ENCODE results near the gene CRYBG2.

CRYBG2 gene

DNA sequence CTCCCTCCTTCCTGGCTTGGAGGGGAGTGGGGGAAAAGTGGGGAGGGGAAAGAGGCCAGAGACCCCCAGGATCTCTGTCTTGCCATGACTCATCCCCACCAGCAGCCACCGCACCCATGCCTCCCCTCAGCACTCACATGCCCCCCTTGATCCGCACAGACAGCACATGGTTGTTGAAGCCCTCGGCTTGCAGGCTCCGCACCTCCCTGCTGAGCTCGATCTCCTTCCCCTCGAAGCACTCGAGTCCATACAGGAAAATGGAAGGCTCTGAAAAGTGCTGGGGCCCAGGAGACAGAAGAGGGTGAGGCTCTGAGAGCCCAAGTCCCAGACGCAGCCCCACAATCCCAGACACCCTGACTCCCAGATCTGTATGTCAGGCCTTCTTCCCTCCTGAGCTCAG is 25.3 kb downstream of the CRYBG2 start:
- Histone ChIP-seq H3K36me3 (ENCODE audit: control insufficient read depth in 4 of 4, insufficient read depth in 4 of 4, low read length in 3 of 4) (peaks cover 0 to 5% (median 2%) of the 10 kb centered on the region in 4 experiments), H3K27ac (ENCODE audit: insufficient read depth in 1 of 2, low read depth in 1 of 2, low read length in 2 of 2, poor library complexity in 1 of 2, severe bottlenecking in 2 of 2) (no peak overlapping the region), H3K27me3 (replicated peaks in 2 of 5; ENCODE audit: control insufficient read depth in 4 of 5, insufficient read depth in 5 of 5, low read length in 4 of 5) (no peaks in the 10 kb centered on the region), H3K4me1 (ENCODE audit: control extremely low read depth in 1 of 4, control insufficient read depth in 4 of 4, insufficient read depth in 4 of 4, low read length in 3 of 4) (no peaks in the 10 kb centered on the region), H3K9me3 (ENCODE audit: control extremely low read depth in 1 of 5, control insufficient read depth in 4 of 5, insufficient read depth in 2 of 5, low read depth in 1 of 5, low read length in 4 of 5) (no peaks in the 10 kb centered on the region), H3K4me3 (ENCODE audit: control insufficient read depth in 1 of 7, extremely low read depth in 1 of 7, insufficient read depth in 4 of 7, low read depth in 2 of 7, low read length in 6 of 7) (no peak overlapping the region)
- no peak for DNase-seq
- ChIA-PET POLR2A (no interaction called here), CTCF (interaction anchor here (1.0 kb wide), 1 partner anchor 39 kb away, joined by 3 read pairs; no protein-coding TSS in a partner anchor)
- 100% methylated on average over 6 of the region's 8 CpGs for WGBS (ENCODE audit: insufficient coverage)

DNA sequence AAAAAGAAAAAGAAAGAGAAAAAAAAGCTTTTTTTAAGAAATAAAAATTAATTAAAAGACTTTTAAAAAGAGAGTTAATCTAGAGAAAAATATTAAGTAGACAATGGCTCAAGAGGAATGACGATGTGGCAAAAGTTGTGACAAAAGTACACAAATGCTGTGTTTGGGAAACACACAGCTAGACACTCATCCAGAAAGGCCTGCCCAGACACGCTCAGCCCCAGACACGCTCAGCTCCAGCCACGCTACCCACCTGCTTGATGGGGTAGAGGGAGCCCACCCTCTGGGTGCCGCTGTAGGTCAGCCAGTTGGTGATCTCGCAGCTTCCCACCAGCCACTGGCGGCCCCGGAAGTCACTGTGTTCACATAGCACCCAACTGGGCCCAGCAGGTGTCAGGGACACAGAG is 26.0 kb downstream of the CRYBG2 start:
- Histone ChIP-seq H3K27ac (ENCODE audit: insufficient read depth in 1 of 2, low read depth in 1 of 2, low read length in 2 of 2, poor library complexity in 1 of 2, severe bottlenecking in 2 of 2) (no peak overlapping the region), H3K9me3 (ENCODE audit: control extremely low read depth in 1 of 5, control insufficient read depth in 4 of 5, insufficient read depth in 2 of 5, low read depth in 1 of 5, low read length in 4 of 5) (no peaks in the 10 kb centered on the region), H3K4me3 (ENCODE audit: control insufficient read depth in 1 of 7, extremely low read depth in 1 of 7, insufficient read depth in 4 of 7, low read depth in 2 of 7, low read length in 6 of 7) (no peak overlapping the region), H3K27me3 (replicated peaks in 2 of 5; ENCODE audit: control insufficient read depth in 4 of 5, insufficient read depth in 5 of 5, low read length in 4 of 5) (no peaks in the 10 kb centered on the region), H3K36me3 (ENCODE audit: control insufficient read depth in 4 of 4, insufficient read depth in 4 of 4, low read length in 3 of 4) (peaks cover 0 to 7% (median 3%) of the 10 kb centered on the region in 4 experiments), H3K4me1 (ENCODE audit: control extremely low read depth in 1 of 4, control insufficient read depth in 4 of 4, insufficient read depth in 4 of 4, low read length in 3 of 4) (no peaks in the 10 kb centered on the region)
- POLR2A ChIA-PET, result no interaction called here
- DNase-seq, result no peak
- 93% methylated on average over 7 of the region's 8 CpGs for WGBS (ENCODE audit: insufficient coverage)
- CTCF ChIA-PET, result interaction anchor here (1.0 kb wide), 1 partner anchor 50 kb away, joined by 3 read pairs; no protein-coding TSS in a partner anchor

DNA sequence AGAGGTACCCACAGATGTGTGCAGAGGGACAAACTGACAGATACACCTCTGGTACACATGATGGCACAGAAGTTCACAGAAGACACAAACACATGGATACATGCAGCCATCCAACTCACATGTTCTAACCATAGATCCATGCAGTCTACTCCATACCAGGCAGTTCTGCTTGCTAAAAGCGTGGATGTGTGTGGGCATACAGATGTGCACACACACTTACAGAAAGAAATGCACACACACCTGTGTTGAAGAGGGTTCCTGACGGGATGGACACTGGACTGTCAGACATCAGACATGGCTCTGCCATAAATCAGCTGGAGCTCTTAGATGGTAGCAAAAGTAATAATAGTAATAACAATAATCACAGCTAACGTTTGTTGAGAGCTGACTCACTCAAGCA is 29.4 kb downstream of the CRYBG2 start:
- Histone ChIP-seq H3K4me1 (ENCODE audit: control extremely low read depth in 1 of 4, control insufficient read depth in 4 of 4, insufficient read depth in 4 of 4, low read length in 3 of 4) (peaks cover 0 to 23% (median 20%) of the 10 kb centered on the region in 4 experiments), H3K9me3 (ENCODE audit: control extremely low read depth in 1 of 5, control insufficient read depth in 4 of 5, insufficient read depth in 2 of 5, low read depth in 1 of 5, low read length in 4 of 5) (no peaks in the 10 kb centered on the region), H3K4me3 (ENCODE audit: control insufficient read depth in 1 of 7, extremely low read depth in 1 of 7, insufficient read depth in 4 of 7, low read depth in 2 of 7, low read length in 6 of 7) (no peak overlapping the region), H3K27me3 (replicated peaks in 2 of 5; ENCODE audit: control insufficient read depth in 4 of 5, insufficient read depth in 5 of 5, low read length in 4 of 5) (no peaks in the 10 kb centered on the region), H3K36me3 (ENCODE audit: control insufficient read depth in 4 of 4, insufficient read depth in 4 of 4, low read length in 3 of 4) (peaks cover 0 to 28% (median 11%) of the 10 kb centered on the region in 4 experiments), H3K27ac (ENCODE audit: insufficient read depth in 1 of 2, low read depth in 1 of 2, low read length in 2 of 2, poor library complexity in 1 of 2, severe bottlenecking in 2 of 2) (no peak overlapping the region)
- ChIA-PET CTCF (interaction anchor here (1.6 kb wide), 1 partner anchor 40 kb away, joined by 4 read pairs; no protein-coding TSS in a partner anchor), POLR2A (no interaction called here)
- no peak for DNase-seq
- WGBS (ENCODE audit: insufficient coverage), result no CpG with 5 or more reads among the region's 3 CpGs

DNA sequence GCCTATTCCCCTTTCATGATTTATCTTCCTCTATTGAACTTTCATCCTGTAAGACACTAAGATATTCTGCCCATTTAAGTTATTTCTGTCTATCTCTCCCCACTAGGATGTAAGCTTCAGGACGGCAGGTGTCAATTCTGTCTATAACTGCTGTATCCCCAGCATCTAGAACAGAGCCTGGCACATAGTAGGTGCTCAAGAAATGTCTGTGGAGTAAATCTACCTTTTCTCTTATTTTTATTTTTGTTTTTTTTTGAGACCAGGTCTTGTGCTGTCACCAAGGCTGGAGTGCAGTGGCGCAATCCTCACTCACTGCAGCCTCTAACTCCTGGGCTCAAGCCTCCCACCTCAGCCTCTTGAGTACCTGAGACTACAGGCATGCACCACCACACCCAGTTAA is 30.5 kb downstream of the CRYBG2 start:
- ChIA-PET CTCF (interaction anchor here (1.3 to 8.5 kb wide), 3 partner anchors 37 to 54 kb away, joined by 4 to 161 read pairs (median 152); partner anchors contain the start of gene SH3BGRL3), POLR2A (no interaction called here)
- no peak for DNase-seq
- no peak overlapping the region for H3K27ac ChIP-seq (ENCODE audit: insufficient read depth in 1 of 2, low read depth in 1 of 2, low read length in 2 of 2, poor library complexity in 1 of 2, severe bottlenecking in 2 of 2)
- H3K27me3 ChIP-seq (replicated peaks in 2 of 5; ENCODE audit: control insufficient read depth in 4 of 5, insufficient read depth in 5 of 5, low read length in 4 of 5), result no peaks in the 10 kb centered on the region
- H3K36me3 ChIP-seq (ENCODE audit: control insufficient read depth in 4 of 4, insufficient read depth in 4 of 4, low read length in 3 of 4), result peaks cover 0 to 28% (median 11%) of the 10 kb centered on the region in 4 experiments
- H3K4me3 ChIP-seq (ENCODE audit: control insufficient read depth in 1 of 7, extremely low read depth in 1 of 7, insufficient read depth in 4 of 7, low read depth in 2 of 7, low read length in 6 of 7), result no peak overlapping the region
- 100% methylated on average over 1 of the region's 2 CpGs for WGBS (ENCODE audit: insufficient coverage)
- H3K4me1 ChIP-seq (ENCODE audit: control extremely low read depth in 1 of 4, control insufficient read depth in 4 of 4, insufficient read depth in 4 of 4, low read length in 3 of 4), result peaks cover 2 to 33% (median 28%) of the 10 kb centered on the region in 4 experiments
- H3K9me3 ChIP-seq (ENCODE audit: control extremely low read depth in 1 of 5, control insufficient read depth in 4 of 5, insufficient read depth in 2 of 5, low read depth in 1 of 5, low read length in 4 of 5), result no peaks in the 10 kb centered on the region

DNA sequence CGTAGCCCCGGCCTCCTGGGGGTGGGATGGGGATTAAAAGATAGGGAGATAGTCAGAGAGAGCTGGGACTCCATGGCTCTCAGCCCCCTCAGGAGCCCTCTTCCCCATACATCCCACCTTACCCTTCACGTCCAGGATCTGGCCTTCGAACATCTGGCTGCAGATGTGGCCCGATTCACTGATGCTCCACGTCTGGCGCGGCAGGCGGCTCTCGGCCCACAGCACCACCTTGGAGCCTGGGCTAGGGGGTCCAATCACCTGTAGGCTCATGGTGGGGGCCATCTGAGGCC is 31.9 kb downstream of the CRYBG2 start:
- peak overlapping the region in 1 of 2 experiments; percentile 9 for H3K27ac ChIP-seq (ENCODE audit: insufficient read depth in 1 of 2, low read depth in 1 of 2, low read length in 2 of 2, poor library complexity in 1 of 2, severe bottlenecking in 2 of 2)
- H3K9me3 ChIP-seq (ENCODE audit: control extremely low read depth in 1 of 5, control insufficient read depth in 4 of 5, insufficient read depth in 2 of 5, low read depth in 1 of 5, low read length in 4 of 5), result no peaks in the 10 kb centered on the region
- WGBS (ENCODE audit: insufficient coverage), result 94% methylated on average over 8 of the region's 10 CpGs
- ChIA-PET CTCF (interaction anchor here (0.7 to 8.5 kb wide), 25 partner anchors 10 to 218 kb away, joined by 3 to 161 read pairs (median 4); partner anchors contain the start of genes CEP85, SH3BGRL3 and ZNF593), POLR2A (interaction anchor here (0.8 to 2.8 kb wide), 3 partner anchors 38 to 47 kb away, joined by 3 to 8 read pairs (median 5); partner anchors contain the start of gene SH3BGRL3)
- peaks cover 0 to 28% (median 11%) of the 10 kb centered on the region in 4 experiments for H3K36me3 ChIP-seq (ENCODE audit: control insufficient read depth in 4 of 4, insufficient read depth in 4 of 4, low read length in 3 of 4)
- no peak for DNase-seq
- peaks cover 6 to 47% (median 42%) of the 10 kb centered on the region in 4 experiments for H3K4me1 ChIP-seq (ENCODE audit: control extremely low read depth in 1 of 4, control insufficient read depth in 4 of 4, insufficient read depth in 4 of 4, low read length in 3 of 4)
- H3K27me3 ChIP-seq (replicated peaks in 2 of 5; ENCODE audit: control insufficient read depth in 4 of 5, insufficient read depth in 5 of 5, low read length in 4 of 5), result no peaks in the 10 kb centered on the region
- no peak overlapping the region for H3K4me3 ChIP-seq (ENCODE audit: control insufficient read depth in 1 of 7, extremely low read depth in 1 of 7, insufficient read depth in 4 of 7, low read depth in 2 of 7, low read length in 6 of 7)

DNA sequence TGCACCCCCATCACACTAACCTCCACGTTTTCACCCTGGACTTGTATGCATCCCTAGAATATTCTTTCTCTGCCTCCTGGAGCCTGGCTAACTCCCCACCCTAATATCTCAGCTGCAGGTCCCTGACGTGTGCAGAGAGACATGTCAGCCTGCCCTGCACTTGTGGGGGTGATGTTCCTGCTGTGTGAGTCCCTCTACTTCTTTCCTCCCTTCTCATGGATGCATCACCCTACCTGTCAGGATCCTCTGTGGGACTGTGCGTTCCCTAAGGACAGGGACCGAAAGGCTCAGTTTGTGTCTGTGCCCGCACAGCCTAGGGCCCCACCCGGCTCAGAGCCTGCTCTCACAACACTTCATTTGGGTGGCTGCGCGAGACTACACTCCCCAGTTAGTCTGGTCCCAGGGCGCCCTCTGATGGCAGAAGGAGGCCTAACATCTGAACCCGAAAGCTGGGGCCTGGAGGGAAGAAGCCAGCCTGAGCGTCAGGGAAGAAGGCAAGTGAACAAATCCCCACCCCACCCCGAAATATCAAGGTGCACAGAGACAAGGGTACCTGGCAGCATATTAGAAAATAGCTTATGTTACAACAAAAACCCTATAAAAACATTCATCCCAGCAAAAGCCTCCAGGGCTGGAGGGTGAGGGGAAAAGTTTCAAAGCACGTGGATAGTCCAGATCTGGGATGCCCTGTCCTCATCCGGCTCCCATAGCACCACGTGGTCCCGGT is 32.5 kb downstream of the CRYBG2 start:
- 19% methylated on average over 9 of the region's 16 CpGs for WGBS (ENCODE audit: insufficient coverage)
- POLR2A ChIA-PET, result interaction anchor here (0.8 to 2.8 kb wide), 3 partner anchors 37 to 46 kb away, joined by 3 to 8 read pairs (median 5); partner anchors contain the start of gene SH3BGRL3
- H3K36me3 ChIP-seq (ENCODE audit: control insufficient read depth in 4 of 4, insufficient read depth in 4 of 4, low read length in 3 of 4), result peaks cover 0 to 28% (median 11%) of the 10 kb centered on the region in 4 experiments
- H3K4me1 ChIP-seq (ENCODE audit: control extremely low read depth in 1 of 4, control insufficient read depth in 4 of 4, insufficient read depth in 4 of 4, low read length in 3 of 4), result peaks cover 6 to 52% (median 47%) of the 10 kb centered on the region in 4 experiments
- peak overlapping the region in 1 of 7 experiments; percentile 11 for H3K4me3 ChIP-seq (ENCODE audit: control insufficient read depth in 1 of 7, extremely low read depth in 1 of 7, insufficient read depth in 4 of 7, low read depth in 2 of 7, low read length in 6 of 7)
- H3K9me3 ChIP-seq (ENCODE audit: control extremely low read depth in 1 of 5, control insufficient read depth in 4 of 5, insufficient read depth in 2 of 5, low read depth in 1 of 5, low read length in 4 of 5), result no peaks in the 10 kb centered on the region
- H3K27ac ChIP-seq (ENCODE audit: insufficient read depth in 1 of 2, low read depth in 1 of 2, low read length in 2 of 2, poor library complexity in 1 of 2, severe bottlenecking in 2 of 2), result peak overlapping the region in 1 of 2 experiments; percentile 9
- no peaks in the 10 kb centered on the region for H3K27me3 ChIP-seq (replicated peaks in 2 of 5; ENCODE audit: control insufficient read depth in 4 of 5, insufficient read depth in 5 of 5, low read length in 4 of 5)
- DNase-seq, result peak; percentile 87 to 92 (median 88)
- CTCF ChIA-PET, result interaction anchor here (0.7 to 8.5 kb wide), 27 partner anchors 10 to 218 kb away, joined by 3 to 161 read pairs (median 4); partner anchors contain the start of genes CEP85, SH3BGRL3 and ZNF593

DNA sequence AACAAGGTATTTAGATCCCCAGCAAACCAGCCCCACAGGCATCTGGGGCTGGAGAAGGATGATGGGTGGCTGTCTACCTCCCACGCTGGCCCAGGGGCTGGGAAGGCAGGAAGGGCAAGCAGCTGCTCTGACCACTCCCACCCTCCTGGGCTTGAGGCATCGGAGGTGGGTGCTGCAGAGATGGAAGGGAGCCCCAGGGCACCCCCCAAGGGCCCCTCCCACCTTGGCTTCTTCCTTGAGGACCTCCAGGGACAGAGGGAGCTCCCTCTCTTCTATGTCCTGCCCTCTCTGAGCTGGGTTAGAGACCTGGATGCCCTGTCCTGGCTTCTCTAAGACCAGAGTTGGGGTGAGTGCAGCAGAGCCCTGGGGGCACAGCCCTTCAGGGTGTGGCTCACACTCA is 33.0 kb downstream of the CRYBG2 start:
- Histone ChIP-seq H3K27me3 (replicated peaks in 2 of 5; ENCODE audit: control insufficient read depth in 4 of 5, insufficient read depth in 5 of 5, low read length in 4 of 5) (no peaks in the 10 kb centered on the region), H3K36me3 (ENCODE audit: control insufficient read depth in 4 of 4, insufficient read depth in 4 of 4, low read length in 3 of 4) (peaks cover 0 to 28% (median 11%) of the 10 kb centered on the region in 4 experiments), H3K27ac (ENCODE audit: insufficient read depth in 1 of 2, low read depth in 1 of 2, low read length in 2 of 2, poor library complexity in 1 of 2, severe bottlenecking in 2 of 2) (no peak overlapping the region), H3K9me3 (ENCODE audit: control extremely low read depth in 1 of 5, control insufficient read depth in 4 of 5, insufficient read depth in 2 of 5, low read depth in 1 of 5, low read length in 4 of 5) (no peaks in the 10 kb centered on the region), H3K4me1 (ENCODE audit: control extremely low read depth in 1 of 4, control insufficient read depth in 4 of 4, insufficient read depth in 4 of 4, low read length in 3 of 4) (peaks cover 6 to 58% (median 51%) of the 10 kb centered on the region in 4 experiments), H3K4me3 (ENCODE audit: control insufficient read depth in 1 of 7, extremely low read depth in 1 of 7, insufficient read depth in 4 of 7, low read depth in 2 of 7, low read length in 6 of 7) (peak overlapping the region in 1 of 7 experiments; percentile 11)
- no peak for DNase-seq
- 100% methylated on average over 2 of the region's 2 CpGs for WGBS (ENCODE audit: insufficient coverage)
- CTCF ChIA-PET, result interaction anchor here (0.8 to 8.5 kb wide), 16 partner anchors 11 to 156 kb away, joined by 3 to 161 read pairs (median 4); partner anchors contain the start of genes CEP85, SH3BGRL3 and ZNF593
- POLR2A ChIA-PET, result interaction anchor here (1.1 to 2.8 kb wide), 2 partner anchors 37 to 41 kb away, joined by 5 to 8 read pairs; partner anchors contain the start of gene SH3BGRL3
